C4-2B (cell line): ENCODE data around the gene METTL14.

Experiments
- CTCF ChIP-seq: fragments of 450-650 bp; conservative IDR thresholded peaks from 2 replicates; pipeline ENCODE4 v1.5.1; 2017; ENCODE audit warnings: mild to moderate bottlenecking
- ZFX ChIP-seq: fragments of 450-650 bp; IDR thresholded peaks from 2 replicates; pipeline ENCODE4 v1.6.1; 2017

GRCh38 chr4:118680808-118681207 is 4.4 kb upstream of the METTL14 start:
- no peak for TF ChIP-seq CTCF
- no peak for TF ChIP-seq ZFX
